Activated CD8-positive, alpha-beta memory T cell treated with anti-CD3 and anti-CD28 coated beads for 4 hours (primary cell): ENCODE measurements around the gene NFKB1.
"Not testable (repeated sequence)": the region's sequence is repeated elsewhere in the genome, so short reads cannot be mapped to it uniquely, and the experiment has no call there.

Experiments
- DNase-seq, 2 donors: peaks; one replicate each; pipeline ENCODE4 v3.0.0-alpha.2; 2020; ENCODE audit warnings: low read depth in 2 of 2

The NFKB1 gene

DNA sequence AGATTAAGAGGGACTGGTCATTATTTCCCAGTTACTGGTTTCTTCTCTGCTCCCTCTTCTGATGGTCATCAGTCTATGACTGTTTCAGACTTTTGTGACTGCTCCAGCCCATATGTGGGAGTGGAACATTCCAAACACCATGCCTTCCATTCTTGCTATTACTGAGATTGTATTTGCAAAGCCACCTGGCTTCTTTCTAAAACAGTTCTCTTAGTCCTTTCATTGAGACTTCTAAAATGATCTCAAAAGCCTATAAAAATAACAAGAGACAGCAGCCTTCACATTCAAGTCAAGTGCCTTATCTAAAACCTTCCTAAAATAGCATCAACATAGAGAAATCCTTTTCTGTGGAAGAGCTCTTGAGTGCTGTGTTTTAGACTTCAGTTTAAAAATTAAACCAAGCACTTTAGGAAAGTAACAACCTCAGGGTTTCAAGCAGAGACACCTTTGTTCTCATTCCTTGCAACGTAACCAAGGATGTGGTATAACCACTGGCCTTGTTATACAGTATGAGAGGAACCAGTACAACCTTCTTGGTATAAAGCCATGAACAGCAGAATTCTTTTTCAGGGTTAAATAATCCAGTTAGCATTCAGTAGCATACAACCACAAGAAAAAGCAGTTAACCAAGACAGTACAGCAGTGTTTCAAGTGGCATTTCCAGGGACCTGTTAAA lies 97.1 kb downstream of the NFKB1 start:
- DNase-seq, result no peak

DNA sequence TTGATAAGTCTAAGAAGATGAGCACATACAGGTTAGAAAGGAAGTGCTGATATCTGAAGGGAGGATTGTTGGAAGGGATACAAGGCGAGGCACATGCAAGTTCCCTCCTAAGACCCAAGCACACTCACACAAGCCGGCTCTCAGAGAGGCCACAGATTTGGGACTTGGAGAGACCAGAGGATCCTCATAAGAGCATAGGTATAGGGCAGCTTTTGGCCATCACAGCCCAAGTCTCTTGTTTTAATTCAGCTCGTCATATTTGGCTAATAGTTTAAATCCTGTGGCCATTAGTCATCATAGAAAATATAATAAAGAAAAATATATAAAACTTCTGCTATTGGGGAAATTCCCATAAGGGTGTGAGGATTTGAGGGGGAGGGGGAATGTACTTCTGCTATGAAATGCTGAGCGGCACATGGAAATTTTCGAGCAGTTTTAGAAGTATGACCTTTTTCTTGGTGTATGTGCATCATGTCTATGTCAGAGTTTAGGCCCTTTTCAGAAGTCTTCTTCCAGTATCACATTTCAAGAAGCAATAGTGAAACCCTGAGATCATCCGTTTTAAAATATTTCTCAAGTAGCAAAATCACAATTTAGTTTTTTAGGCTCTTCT lies 97.7 kb downstream of the NFKB1 start:
- no peak for DNase-seq

DNA sequence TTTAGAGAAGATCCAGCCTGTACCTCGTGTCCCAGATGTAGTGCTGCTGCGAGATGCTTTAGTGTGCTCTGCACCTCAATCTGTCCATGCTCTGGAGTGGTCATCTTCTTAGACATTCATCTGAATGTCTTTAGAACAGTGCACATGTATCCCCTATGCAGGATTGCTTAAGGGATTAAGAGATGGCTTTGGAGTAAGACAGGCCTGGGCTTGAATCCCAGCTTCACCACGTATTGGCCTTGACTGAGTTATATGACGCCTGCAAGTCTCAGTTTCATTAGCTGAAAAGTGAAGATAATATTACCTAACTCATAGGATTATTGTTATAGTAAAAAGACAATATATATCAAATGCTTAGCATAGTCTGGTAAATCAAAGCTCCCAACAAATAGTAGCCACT lies 98.3 kb downstream of the NFKB1 start:
- DNase-seq, result no peak

DNA sequence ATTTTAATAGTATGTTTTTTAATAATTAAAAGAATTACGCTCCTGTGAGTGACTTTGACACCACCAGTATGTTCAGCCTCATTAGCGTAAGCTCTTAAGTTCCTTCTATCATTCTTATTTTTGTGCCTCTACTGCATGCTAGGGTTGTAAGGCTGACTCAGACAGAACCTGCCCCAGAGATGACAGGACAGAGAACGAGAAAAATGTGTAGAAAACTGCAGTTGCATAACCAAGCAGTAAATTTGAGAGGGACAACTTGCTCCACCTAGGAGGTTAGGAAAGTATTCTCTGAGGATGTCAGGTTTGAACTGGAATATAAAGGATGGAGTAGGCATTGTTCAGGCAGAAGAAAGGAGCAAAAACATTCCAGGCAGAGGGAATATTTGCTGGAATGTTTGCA lies 98.7 kb downstream of the NFKB1 start:
- no peak for DNase-seq

DNA sequence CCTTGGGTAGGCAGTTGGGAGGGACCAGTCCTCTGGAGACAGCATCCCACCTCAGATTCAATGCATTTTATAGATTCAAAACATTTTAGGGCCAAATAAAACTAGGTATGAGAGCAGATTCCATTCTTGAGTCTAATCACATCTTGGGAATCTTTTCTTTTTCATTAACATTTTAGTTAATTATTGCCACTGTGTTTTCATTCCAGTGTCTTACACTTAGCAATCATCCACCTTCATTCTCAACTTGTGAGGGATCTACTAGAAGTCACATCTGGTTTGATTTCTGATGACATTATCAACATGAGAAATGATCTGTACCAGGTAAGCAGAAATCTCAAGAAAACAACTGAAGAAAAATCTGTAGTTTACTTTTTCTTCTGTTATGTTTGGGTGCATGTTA lies 99.5 kb downstream of the NFKB1 start:
- no peak for DNase-seq

- DNase-seq, result no peak
These were observed 100.5 kb downstream of the NFKB1 start for GRCh38 chr4:102601586-102602227.

- no peak for DNase-seq
These were observed 103.2 kb downstream of the NFKB1 start for GRCh38 chr4:102604222-102604940.

GRCh38 chr4:102606261-102606660 lies 105.1 kb downstream of the NFKB1 start:
- no peak for DNase-seq

GRCh38 chr4:102606846-102607450 lies 105.8 kb downstream of the NFKB1 start:
- DNase-seq, result no peak

DNA sequence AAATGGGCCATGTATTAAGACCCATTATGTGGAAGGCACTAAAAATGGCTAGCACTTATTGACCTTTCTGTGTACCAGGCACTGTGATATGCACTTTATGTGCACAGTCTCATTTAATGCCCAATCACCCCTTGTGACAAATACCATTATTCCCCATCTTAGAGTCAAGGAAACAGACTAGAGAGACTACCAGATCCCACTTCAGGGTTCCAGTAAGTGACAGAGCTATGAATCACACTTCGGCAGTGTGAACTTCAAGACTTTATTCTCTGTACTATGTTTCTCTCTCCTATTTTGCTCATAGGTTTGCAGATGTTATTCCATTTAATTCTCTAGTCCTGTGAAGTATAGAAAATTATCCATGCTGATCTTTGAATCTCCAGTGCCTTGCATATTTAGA lies 107.0 kb downstream of the NFKB1 start:
- no peak for DNase-seq

DNA sequence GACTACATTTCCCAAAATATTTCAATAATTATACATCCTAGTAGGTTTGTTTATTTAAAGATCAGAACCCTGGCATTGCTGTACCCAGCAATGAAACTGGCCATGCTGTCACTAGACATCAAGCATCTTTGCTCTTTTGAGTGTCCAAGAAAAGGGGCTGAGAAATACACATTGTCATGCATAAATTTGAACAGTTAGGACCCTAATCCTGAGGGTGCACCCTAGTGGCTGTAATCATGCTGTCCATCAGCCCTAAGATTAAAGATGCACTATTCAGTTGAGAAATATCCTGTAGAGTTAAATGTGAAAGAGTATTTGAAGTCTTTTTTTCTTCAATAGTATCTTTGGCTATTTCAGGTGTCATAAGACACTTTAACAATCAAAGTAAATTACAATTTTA lies 108.8 kb downstream of the NFKB1 start:
- DNase-seq, result no peak

DNA sequence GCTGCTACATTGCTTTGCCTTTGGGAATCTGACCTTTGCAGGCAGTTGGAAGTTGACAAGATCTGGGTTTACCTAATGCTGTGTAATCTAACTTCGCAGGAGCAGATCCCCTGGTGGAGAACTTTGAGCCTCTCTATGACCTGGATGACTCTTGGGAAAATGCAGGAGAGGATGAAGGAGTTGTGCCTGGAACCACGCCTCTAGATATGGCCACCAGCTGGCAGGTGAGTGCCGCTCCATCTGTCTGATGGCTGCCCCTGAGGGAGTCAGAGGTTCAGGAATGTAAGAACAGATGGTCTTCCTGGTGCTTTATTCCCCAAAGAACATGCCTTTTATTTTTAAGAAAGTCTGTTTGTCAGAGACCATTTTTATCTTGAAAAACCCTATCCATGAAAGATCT lies 109.3 kb downstream of the NFKB1 start:
- no peak for DNase-seq

- DNase-seq, result no peak
These were observed 111.1 kb downstream of the NFKB1 start for GRCh38 chr4:102612210-102612609.

- no peak for DNase-seq
These were observed 111.7 kb downstream of the NFKB1 start for GRCh38 chr4:102612824-102613366.

GRCh38 chr4:102614801-102615200 lies 113.6 kb downstream of the NFKB1 start:
- DNase-seq, result no peak

DNA sequence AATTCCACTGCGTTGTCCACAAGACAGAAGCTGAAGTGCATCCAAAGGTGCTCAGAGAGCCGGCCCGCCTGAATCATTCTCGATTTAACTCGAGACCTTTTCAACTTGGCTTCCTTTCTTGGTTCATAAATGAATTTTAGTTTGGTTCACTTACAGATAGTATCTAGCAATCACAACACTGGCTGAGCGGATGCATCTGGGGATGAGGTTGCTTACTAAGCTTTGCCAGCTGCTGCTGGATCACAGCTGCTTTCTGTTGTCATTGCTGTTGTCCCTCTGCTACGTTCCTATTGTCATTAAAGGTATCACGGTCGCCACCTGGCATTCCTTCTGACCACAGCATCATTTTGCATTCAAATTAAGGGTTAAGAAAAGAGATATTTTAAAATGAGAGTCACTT lies 115.5 kb downstream of the NFKB1 start:
- no peak for DNase-seq

DNA sequence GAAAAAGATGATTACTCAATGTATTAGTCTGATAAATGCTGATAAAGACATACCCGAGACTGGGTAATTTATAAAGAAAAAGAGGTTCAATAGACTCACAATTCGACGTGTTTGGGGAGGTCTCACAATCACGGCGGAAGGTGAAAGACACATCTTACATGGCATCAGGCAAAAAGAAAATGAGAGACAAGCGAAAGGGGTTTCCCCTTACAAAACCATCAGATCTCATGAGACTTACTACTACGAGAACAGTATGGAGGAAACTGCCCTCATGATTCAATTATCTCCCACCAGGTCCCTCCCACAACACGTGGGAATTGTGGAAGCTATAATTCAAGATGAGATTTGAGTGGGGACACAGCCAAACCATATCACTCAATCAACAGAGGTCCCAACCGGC lies 117.9 kb downstream of the NFKB1 start:
- not testable (repeated sequence) for DNase-seq

DNA sequence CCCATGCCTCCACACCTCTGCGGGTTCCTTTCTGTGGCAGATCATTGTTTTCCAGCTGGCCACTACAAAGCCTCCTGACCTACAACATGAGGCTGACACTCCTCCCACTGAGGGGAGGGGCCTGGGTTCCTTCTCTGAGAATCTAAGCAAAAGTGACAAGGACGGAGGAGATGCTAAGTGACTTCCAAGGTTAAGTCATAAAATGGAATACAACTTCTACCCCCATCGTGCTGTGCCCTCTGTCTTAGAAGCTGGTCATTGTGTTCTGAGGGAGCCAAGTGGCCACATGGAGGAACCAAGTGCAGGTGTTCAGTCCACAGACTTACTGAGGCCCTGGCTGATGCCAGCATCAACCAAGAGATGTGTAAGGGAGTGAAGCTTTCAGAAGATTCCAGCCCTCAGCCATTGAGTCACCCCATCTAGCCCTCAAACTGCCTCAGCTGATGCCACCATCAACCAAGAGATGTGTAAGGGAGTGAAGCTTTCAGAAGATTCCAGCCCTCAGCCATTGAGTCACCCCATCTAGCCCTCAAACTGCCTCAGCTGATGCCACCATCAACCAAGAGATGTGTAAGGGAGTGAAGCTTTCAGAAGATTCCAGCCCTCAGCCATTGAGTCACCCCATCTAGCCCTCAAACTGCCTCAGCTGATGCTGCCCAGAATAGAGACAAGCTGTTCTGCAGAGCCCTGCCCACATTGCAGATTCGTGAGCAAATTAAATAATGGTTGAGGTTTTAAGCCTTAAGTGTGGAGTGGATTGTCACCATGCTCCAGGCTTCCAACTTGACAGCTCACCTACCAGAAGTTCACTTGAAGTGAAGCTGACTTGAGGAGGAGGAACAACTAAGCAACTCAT lies 118.8 kb downstream of the NFKB1 start:
- DNase-seq, result not testable (repeated sequence)

- no peak for DNase-seq
These were observed 119.7 kb downstream of the NFKB1 start for GRCh38 chr4:102620697-102621497.

DNA sequence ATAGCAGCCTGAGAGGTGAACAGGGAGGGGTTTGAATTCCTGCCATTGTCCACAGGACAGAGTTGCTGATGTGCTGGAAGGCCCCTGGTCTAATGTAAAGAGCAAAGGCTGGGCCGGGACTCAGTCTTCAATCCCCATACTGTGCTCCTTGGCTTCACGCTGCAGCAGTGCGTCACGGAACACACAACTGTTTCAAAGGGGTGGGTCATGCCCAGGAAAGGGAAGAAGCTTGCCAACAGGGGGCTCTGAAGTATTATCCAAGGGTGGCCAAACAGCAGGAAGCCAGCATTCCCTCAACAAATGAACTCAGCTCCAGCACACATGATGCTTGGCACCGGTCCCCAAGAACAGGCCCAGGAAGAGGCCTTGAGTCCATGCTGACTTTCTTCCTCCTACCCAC lies 122.5 kb downstream of the NFKB1 start:
- no peak for DNase-seq
